K562 (cell line): ENCODE measurements around the gene DEF6. TPM values are rescaled to one million over a fixed set of nuclear protein-coding genes. Genes with fewer than 3 reads are reported as not detected.

Source experiments
- CBX2 ChIP-seq: fragments of 200-600 bp; sonication (generic); IDR thresholded peaks from one replicate; pipeline ENCODE4 v1.6.1; 2012; ENCODE audit warnings: mild to moderate bottlenecking, low read length, inconsistent platforms; ENCODE audit not compliant: insufficient read depth, poor library complexity, severe bottlenecking
- MAFK ChIP-seq: IDR thresholded peaks from 2 replicates; pipeline ENCODE4 v1.6.1; 2011; ENCODE audit warnings: low read length, improper control_type of control experiment
- MTA3 ChIP-seq: fragments of 450-650 bp; formaldehyde crosslinking; IDR thresholded peaks from 2 replicates; pipeline ENCODE4 v1.6.1; 2017; ENCODE audit warnings: mild to moderate bottlenecking, borderline replicate concordance
- NCOR1 ChIP-seq: fragments of 450-650 bp; IDR thresholded peaks from 2 replicates; pipeline ENCODE4 v1.6.1; 2016; ENCODE audit warnings: mild to moderate bottlenecking, moderate library complexity
- PHB ChIP-seq: fragments of 250-450 bp; sonication (Bioruptor Pico); IDR thresholded peaks from 2 replicates; pipeline ENCODE4 v1.5.0; 2021
- SMAD3 ChIP-seq: fragments of 450-650 bp; formaldehyde crosslinking; conservative IDR thresholded peaks from 2 replicates; pipeline ENCODE4 v1.4.0; 2020; ENCODE audit warnings: mild to moderate bottlenecking
- SRF ChIP-seq, 2 experiments: fragments of 250-450, 450-650 bp in 1 of 2; sonication (Bioruptor Pico) in 1 of 2; sonication (generic) in 1 of 2; formaldehyde crosslinking; IDR thresholded peaks; 2 replicates each; pipeline versions ENCODE4 v1.5.0 to v1.5.1; 2020 to 2022; ENCODE audit warnings: mild to moderate bottlenecking in 1 of 2, missing genetic modification reagents in 1 of 2
- ZNF134 ChIP-seq: fragments of 250-450 bp; sonication (Bioruptor Pico); conservative IDR thresholded peaks from 2 replicates; pipeline ENCODE4 v1.4.0; 2020
- ZNF140 ChIP-seq: fragments of 250-450 bp; sonication (Bioruptor Pico); IDR thresholded peaks from 2 replicates; pipeline ENCODE4 v1.8.0; 2021; ENCODE audit warnings: moderate library complexity, mild to moderate bottlenecking, inconsistent platforms
- ZNF311 ChIP-seq: fragments of 250-450 bp; sonication (Bioruptor Pico); IDR thresholded peaks from 2 replicates; pipeline ENCODE4 v1.4.0; 2020; ENCODE audit warnings: mild to moderate bottlenecking, moderate library complexity
- ZNF384 ChIP-seq: IDR thresholded peaks from 2 replicates; pipeline ENCODE4 v1.6.1; 2012; ENCODE audit warnings: low read depth, low read length, improper control_type of control experiment
- polyA plus RNA-seq, 8 experiments: library from polyadenylated mRNA; depleted of rRNA in 4 of 8; stranded (reverse) in 5 of 8; unstranded in 3 of 8; fragments of >200 nt; fragmentation: Nextera tagmentation in 2 of 8; fragmentation: Illumina TruSeq in 1 of 8; extraction: Ambion mirVana in 2 of 8; extraction: Trizol in 1 of 8; gene quantifications; 2 replicates each; pipeline versions ENCODE4 v1.2.1 to v1.2.3, GENCODE V29; 2011 to 2014; ENCODE audit warnings: inconsistent platforms in 1 of 8, missing spikeins in 1 of 8
- total RNA-seq, 7 experiments: library from RNA; depleted of rRNA in 6 of 7; stranded (reverse); fragments of >200 nt in 6 of 7; fragmentation: Illumina TruSeq in 2 of 7; extraction: Trizol in 2 of 7; gene quantifications; 2 replicates each; pipeline versions ENCODE4 v1.2.1 to v1.2.3, GENCODE V29; 2011 to 2021; ENCODE audit warnings: low replicate concordance in 1 of 7
- TF ChIP-seq, protein P1 (sequence below): fragments of 200-600 bp; sonication (generic); IDR thresholded peaks from one replicate; pipeline ENCODE4 v1.6.1; 2012; ENCODE audit warnings: mild to moderate bottlenecking, low read depth, low read length, inconsistent platforms
- TF ChIP-seq, protein P2 (sequence below): IDR thresholded peaks from 2 replicates; pipeline ENCODE4 v1.6.1; 2011; ENCODE audit not compliant: insufficient read length; ENCODE audit errors: extremely low read depth

The DEF6 gene
- total and polyA plus RNA-seq, 9 of the 15 experiments (the other 6 are each of a cell fraction or from before 2014, with no cell fraction given): 1.3 to 44.6 (median 22.7) TPM

DNA sequence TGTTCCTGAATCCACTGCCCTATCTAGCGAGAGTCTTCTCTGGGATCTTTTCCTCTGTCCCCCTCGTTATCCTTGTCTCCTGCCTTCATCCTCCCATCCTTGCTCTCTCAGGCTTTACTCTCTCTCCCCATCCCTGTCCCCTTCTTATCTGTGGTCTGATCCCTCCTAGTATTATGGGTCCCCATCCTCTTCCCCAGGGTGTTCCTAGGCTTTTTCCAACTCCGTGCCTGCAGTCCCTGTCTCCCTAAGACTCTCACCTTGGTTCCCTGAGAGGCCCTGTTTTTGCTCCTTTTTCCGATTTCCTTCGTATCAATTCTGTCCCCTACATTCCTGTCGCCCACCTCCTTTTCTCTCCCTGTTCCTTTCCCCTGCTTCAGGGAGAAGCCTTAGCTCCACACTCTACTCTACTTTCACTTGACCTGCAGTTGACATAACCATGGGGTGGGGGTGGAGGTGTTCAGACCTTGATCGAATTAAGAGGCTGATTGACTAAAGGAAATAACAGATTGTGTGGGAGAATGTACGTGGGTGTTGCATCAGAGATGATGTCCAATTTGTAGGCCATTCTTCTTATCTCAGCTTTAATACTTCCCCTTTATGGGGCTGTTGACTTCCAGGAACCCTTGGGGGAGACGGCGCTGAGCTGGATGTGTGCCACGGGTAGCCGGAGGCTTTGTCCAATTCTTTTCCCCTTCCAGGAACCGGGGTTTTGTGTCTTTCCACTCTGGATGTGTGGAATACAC, 45.6 kb downstream of the DEF6 start (continued):
- TF ChIP-seq, protein P1, sequence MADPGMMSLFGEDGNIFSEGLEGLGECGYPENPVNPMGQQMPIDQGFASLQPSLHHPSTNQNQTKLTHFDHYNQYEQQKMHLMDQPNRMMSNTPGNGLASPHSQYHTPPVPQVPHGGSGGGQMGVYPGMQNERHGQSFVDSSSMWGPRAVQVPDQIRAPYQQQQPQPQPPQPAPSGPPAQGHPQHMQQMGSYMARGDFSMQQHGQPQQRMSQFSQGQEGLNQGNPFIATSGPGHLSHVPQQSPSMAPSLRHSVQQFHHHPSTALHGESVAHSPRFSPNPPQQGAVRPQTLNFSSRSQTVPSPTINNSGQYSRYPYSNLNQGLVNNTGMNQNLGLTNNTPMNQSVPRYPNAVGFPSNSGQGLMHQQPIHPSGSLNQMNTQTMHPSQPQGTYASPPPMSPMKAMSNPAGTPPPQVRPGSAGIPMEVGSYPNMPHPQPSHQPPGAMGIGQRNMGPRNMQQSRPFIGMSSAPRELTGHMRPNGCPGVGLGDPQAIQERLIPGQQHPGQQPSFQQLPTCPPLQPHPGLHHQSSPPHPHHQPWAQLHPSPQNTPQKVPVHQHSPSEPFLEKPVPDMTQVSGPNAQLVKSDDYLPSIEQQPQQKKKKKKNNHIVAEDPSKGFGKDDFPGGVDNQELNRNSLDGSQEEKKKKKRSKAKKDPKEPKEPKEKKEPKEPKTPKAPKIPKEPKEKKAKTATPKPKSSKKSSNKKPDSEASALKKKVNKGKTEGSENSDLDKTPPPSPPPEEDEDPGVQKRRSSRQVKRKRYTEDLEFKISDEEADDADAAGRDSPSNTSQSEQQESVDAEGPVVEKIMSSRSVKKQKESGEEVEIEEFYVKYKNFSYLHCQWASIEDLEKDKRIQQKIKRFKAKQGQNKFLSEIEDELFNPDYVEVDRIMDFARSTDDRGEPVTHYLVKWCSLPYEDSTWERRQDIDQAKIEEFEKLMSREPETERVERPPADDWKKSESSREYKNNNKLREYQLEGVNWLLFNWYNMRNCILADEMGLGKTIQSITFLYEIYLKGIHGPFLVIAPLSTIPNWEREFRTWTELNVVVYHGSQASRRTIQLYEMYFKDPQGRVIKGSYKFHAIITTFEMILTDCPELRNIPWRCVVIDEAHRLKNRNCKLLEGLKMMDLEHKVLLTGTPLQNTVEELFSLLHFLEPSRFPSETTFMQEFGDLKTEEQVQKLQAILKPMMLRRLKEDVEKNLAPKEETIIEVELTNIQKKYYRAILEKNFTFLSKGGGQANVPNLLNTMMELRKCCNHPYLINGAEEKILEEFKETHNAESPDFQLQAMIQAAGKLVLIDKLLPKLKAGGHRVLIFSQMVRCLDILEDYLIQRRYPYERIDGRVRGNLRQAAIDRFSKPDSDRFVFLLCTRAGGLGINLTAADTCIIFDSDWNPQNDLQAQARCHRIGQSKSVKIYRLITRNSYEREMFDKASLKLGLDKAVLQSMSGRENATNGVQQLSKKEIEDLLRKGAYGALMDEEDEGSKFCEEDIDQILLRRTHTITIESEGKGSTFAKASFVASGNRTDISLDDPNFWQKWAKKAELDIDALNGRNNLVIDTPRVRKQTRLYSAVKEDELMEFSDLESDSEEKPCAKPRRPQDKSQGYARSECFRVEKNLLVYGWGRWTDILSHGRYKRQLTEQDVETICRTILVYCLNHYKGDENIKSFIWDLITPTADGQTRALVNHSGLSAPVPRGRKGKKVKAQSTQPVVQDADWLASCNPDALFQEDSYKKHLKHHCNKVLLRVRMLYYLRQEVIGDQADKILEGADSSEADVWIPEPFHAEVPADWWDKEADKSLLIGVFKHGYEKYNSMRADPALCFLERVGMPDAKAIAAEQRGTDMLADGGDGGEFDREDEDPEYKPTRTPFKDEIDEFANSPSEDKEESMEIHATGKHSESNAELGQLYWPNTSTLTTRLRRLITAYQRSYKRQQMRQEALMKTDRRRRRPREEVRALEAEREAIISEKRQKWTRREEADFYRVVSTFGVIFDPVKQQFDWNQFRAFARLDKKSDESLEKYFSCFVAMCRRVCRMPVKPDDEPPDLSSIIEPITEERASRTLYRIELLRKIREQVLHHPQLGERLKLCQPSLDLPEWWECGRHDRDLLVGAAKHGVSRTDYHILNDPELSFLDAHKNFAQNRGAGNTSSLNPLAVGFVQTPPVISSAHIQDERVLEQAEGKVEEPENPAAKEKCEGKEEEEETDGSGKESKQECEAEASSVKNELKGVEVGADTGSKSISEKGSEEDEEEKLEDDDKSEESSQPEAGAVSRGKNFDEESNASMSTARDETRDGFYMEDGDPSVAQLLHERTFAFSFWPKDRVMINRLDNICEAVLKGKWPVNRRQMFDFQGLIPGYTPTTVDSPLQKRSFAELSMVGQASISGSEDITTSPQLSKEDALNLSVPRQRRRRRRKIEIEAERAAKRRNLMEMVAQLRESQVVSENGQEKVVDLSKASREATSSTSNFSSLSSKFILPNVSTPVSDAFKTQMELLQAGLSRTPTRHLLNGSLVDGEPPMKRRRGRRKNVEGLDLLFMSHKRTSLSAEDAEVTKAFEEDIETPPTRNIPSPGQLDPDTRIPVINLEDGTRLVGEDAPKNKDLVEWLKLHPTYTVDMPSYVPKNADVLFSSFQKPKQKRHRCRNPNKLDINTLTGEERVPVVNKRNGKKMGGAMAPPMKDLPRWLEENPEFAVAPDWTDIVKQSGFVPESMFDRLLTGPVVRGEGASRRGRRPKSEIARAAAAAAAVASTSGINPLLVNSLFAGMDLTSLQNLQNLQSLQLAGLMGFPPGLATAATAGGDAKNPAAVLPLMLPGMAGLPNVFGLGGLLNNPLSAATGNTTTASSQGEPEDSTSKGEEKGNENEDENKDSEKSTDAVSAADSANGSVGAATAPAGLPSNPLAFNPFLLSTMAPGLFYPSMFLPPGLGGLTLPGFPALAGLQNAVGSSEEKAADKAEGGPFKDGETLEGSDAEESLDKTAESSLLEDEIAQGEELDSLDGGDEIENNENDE: no peak
- TF ChIP-seq ZNF134 (CRISPR knock-in tag) (no peak), ZNF140 (CRISPR knock-in tag) (no peak), ZNF311 (no peak), SMAD3 (CRISPR knock-in tag) (no peak), MTA3 (peak; percentile 46; the same call in 1 of the 2 replicates), ZNF384 (no peak), PHB (CRISPR knock-in tag) (no peak), CBX2 (no peak), NCOR1 (peak; percentile 78), MAFK (peak; percentile 43; the same call in 1 of the 2 replicates), SRF (CRISPR knock-in tag; IDR thresholded peaks at IDR 0.05) (peak in 1 of 2 experiments; percentile 67; a peak in 1 of 4 replicates)
- TF ChIP-seq, protein P2, sequence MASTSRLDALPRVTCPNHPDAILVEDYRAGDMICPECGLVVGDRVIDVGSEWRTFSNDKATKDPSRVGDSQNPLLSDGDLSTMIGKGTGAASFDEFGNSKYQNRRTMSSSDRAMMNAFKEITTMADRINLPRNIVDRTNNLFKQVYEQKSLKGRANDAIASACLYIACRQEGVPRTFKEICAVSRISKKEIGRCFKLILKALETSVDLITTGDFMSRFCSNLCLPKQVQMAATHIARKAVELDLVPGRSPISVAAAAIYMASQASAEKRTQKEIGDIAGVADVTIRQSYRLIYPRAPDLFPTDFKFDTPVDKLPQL: no peak
